HG02798 (cell line): ENCODE measurements around the gene NF2.
"Not testable (repeated sequence)": the region's sequence is repeated elsewhere in the genome, so short reads cannot be mapped to it uniquely, and the experiment has no call there.

Source experiments
- ATAC-seq: cut with Tn5 transposase; IDR thresholded peaks from one replicate; pipeline ENCODE4 v1.9.1; 2021; ENCODE audit warnings: mild to moderate bottlenecking; ENCODE audit not compliant: unreplicated experiment, poor library complexity

NF2 gene

GRCh38 chr22:29594447-29594846, 9.0 kb upstream of the NF2 start:
- ATAC-seq: not testable (repeated sequence)

- ATAC-seq: no peak
Observed at GRCh38 chr22:29596408-29596807, 7.0 kb upstream of the NF2 start.

DNA sequence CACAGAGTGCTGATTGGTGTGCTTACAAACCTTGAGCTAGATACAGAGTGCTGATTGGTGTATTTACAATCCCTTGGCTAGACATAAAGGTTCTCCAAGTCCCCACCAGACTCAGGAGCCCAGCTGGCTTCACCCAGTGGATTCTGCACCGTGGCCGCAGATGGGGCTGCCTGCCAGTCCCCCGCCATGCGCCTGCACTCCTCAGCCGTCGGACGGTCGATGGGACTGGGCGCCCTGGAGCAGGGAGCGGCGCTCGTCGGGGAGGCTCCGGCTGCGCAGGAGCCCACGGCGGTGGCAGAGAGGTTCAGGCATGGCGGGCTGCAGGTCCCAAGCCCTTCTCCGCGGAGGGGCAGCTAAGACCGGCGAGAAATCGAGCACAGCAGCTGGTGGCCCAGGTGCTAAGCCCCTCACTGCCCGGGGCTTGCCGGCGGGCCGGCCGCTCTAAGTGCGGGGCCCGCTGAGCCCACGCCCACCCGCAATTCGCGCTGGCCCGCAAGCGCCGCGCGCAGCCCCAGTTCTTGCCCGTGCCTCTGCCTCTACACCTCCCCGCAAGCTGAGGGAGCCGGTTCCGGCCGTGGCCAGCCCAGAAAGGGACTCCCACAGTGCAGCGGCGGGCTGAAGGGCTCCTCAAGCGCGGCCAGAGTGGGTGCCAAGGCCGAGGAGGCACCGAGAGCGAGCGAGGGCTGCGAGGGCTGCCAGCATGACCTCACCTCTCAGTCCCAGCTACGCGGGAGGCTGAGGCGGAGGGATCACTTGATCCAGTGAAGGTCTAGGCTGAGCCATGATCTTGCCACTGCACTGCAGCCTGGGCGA, 5.4 kb upstream of the NF2 start:
- ATAC-seq: not testable (repeated sequence)

- ATAC-seq: no peak
Observed at GRCh38 chr22:29598684-29599020, 4.8 kb upstream of the NF2 start.

DNA sequence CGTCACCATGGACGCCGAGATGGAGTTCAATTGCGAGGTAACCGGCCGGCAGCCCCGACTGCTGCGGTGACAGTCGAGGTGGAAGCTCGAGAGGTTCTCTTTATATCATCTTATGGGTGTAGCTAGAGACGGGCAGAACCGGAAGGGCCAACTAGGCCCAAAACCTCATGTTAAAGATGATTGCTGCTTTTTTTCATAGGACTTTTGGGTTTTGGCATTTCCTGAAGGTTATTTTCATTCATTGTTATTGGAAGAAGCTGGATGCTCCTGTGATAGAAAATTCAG, 585 bp downstream of the NF2 start:
- ATAC-seq: no peak

GRCh38 chr22:29605527-29605850, 2.1 kb downstream of the NF2 start:
- no peak for ATAC-seq

DNA sequence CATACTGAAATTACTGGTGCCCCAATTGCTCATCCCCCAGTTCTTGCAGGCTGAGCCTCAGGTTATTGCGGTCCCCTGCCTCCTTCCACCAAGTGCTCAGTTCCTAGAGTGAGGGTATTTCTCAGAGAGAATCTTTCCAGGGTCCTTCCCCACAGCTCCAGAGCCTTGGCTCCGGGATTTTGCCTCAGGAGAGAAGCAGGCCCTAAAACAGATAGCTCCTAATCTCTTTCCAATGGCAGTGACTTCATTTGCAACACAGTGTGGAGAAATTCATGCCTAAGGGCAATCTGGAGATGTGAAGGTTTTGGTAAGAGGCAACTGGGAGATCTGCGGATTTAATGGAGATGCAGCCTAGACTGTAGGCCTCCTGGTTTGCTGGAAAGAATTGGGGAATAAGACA, 2.9 kb downstream of the NF2 start:
- ATAC-seq: no peak

DNA sequence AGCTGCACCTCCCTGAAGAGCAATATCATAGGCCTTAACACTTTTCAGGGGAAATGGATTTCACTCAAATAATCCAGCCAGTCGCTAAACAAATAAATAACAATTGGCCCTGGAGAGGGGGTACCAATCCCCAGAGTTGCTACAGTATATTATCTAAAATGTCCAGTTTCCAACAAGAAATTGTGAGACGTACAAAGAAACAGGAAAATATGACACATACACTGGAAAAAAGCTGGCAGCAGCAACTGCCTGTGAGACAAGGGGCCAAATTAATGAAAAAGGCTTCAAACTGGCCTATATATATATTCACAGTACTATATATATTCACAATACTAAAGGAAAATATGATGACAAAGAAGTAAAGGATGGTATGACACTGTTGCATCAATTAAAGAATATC, 4.0 kb downstream of the NF2 start:
- no peak for ATAC-seq

GRCh38 chr22:29609139-29609538, 5.7 kb downstream of the NF2 start:
- ATAC-seq: no peak

DNA sequence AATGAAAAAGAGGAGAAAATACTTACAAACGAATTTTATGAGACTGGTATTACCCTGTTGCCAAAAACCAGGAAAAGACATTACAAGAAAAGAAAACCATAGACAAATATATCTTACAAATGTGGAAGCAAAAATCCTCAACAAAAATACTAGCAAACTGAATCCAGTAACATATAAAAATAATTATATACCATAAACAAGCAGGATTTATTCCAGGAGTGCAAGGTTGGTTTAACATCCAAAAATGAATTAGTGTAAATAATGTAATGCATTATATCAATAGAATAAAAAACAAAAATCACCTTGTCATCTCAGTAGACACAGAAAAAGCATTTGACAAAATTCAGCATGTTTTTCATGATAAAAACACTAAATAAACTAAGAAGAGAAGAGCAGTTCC, 7.3 kb downstream of the NF2 start:
- ATAC-seq: no peak

- no peak for ATAC-seq
Observed at GRCh38 chr22:29615705-29616327, 12.4 kb downstream of the NF2 start.

- no peak for ATAC-seq
Observed at GRCh38 chr22:29617922-29618629, 14.6 kb downstream of the NF2 start.

GRCh38 chr22:29621761-29622526, 18.5 kb downstream of the NF2 start:
- ATAC-seq: no peak

GRCh38 chr22:29623059-29623458, 19.6 kb downstream of the NF2 start:
- ATAC-seq: no peak

- no peak for ATAC-seq
Observed at GRCh38 chr22:29623553-29624169, 20.2 kb downstream of the NF2 start.

DNA sequence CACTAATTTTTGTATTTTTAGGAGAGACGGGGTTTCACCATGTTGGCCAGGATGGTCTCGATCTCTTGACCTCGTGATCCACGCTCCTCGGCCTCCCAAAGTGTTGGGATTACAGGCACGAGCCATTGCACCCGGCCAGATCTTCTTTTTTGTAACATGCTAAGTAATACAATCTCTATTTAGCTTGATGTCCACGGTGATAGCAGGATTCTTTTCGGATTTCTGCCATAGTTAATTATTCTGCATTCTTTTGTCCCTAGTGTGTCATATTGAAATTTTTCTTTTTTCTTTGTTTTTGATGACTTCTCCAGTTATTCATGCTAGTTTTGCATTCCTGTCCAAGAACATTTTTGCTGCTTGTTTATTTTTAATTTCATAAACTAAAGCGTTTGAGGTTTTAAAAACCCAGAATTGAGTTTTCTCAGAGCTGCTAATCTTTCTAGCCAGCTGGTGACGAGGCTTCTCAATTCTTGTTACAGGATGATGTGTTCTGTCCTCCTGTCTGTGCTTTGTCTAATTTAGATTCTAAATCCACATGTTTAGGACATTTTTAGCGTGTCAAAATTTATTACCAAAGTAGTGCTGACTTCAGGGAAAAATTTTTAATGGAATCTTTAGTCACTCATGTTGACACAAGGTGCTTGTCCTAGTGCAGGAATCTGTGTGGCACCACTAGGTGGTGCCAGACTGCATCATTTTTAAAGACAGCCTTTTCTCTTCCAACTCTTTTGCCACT, 21.8 kb downstream of the NF2 start:
- ATAC-seq: no peak

DNA sequence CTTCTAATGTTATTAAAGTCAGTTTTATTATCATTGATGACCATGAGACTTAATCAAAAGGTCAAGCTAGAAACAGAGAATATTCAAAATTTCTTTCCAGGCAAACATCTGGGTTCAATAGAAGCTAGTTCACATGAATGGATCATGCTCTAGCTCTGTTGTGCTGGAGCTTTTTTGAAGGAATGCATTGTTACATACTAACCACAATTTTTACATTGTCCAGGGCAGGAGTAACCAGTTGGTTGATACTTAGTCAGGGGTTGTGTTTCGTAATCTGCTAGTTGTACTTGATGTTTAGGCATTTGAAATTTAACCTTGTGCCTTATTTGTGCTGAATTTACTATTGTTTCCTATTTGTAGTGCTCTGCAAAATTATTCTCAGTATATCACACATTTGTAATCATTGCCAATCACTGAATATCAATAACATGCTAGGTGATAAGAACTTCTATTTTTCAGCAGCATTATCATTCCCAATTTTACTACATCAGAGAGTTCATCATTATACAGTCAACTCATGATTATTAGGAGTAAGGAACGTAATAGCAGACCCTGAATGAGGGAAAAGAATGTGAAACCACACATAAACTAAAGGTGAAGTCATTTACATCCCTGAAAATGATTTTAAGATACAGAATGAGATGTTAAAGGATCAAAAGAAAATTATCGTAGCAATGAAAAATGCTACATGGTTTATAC, 23.2 kb downstream of the NF2 start:
- no peak for ATAC-seq

DNA sequence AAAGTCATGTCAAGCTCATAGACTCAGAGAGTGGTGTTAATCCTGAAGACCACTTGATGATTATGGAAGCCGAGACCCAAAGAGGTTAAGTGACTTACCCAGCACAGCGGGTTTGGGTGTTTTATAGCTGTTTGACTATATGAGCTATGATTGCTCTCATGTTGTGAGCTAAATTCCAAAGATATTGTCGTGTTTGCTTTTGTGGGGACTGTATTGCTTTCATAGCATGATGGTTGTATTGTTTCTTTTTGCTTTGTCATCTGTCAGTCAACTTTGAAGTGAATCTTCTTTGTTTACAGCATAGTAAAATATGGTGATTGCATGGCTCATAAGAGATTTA, 23.7 kb downstream of the NF2 start:
- ATAC-seq: no peak

DNA sequence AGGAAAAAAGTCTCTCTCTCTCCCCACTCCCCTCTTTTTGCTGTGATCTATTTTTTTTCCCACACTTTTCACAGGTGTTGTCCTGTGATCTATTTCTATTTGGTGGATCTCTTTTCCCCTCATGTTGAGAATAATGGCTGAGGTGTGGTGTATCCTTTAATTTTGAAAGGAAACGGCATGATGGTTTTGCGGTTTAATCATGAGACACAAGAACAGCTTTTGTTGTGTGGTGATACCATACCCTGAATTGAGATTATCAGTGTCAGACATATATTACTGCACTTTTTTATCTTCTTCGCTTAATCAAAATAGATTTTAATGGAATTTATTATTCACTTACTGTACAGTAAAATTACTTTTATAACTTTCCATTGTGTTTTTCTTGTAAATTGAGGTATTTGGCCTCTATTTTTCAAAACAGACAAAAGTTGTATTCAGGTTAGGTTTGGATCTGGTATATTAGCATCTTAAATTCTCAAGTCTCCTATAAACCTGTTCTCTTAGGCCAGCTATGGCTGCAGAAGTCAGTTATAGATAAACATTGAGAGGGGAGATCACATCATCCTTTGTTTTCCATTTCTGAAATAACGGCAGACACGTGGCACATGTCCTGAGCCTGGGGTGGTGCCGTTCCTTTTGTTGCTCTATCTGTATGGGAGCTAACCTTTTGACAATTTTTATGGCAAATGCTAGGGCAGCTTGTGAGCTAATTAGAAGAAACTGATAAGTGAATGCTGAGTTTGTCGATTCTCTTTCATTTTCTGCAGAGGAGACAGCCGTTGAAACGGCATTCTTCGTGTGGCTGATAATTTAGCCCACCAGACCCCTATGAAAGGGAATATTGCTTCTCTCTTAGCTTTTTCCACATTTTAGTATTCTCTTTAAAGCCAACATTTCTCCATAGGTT, 25.8 kb downstream of the NF2 start:
- ATAC-seq: no peak
